PC-9 (cell line): ENCODE measurements around the gene ME1. TPM values are rescaled to one million over a fixed set of nuclear protein-coding genes. Genes with fewer than 3 reads are reported as not detected.

Source experiments
- BruUV-seq: library from RNA; stranded (reverse); fragments of 400-500 nt; replicated peaks from 2 replicates; lab custom pipeline; 2021; lab: Mats Ljungman, UMichigan
- CTCF ChIA-PET: fragments of 300-600 bp; sonication (Branson Sonifier 250); formaldehyde crosslinking; loops from one replicate; lab custom pipeline; 2022; ENCODE audit warnings: antibody characterized with exemption; lab: Charles Lee
- POLR2A ChIA-PET: fragments of 300-600 bp; sonication (Branson Sonifier 250); formaldehyde crosslinking; loops from one replicate; lab custom pipeline; 2022; ENCODE audit warnings: antibody characterized with exemption; ENCODE audit not compliant: unreplicated experiment; lab: Charles Lee
- DNase-seq, 2 experiments: peaks; one replicate each; pipeline versions ENCODE4 v3.0.0 to v3.0.0-alpha.2; 2015 to 2022; ENCODE audit warnings: mixed read lengths in 1 of 2
- H2AFZ ChIP-seq: fragments of 200-600 bp; sonication (generic); 2 replicates; pipeline ENCODE4 v1.8.1; 2017; ENCODE audit warnings: antibody characterized with exemption
- H3F3A ChIP-seq: fragments of 200-600 bp; sonication (generic); 2 replicates; pipeline ENCODE4 v1.8.1; 2017; ENCODE audit warnings: antibody characterized with exemption, mild to moderate bottlenecking, low read depth; ENCODE audit not compliant: insufficient read depth
- H3K27ac ChIP-seq: fragments of 200-600 bp; sonication (generic); 2 replicates; pipeline ENCODE4 v1.6.1; 2016; ENCODE audit warnings: mixed run types
- H3K27me3 ChIP-seq: fragments of 200-600 bp; sonication (generic); 2 replicates; pipeline ENCODE4 v1.6.1; 2016; ENCODE audit warnings: low read depth, mixed run types; ENCODE audit not compliant: insufficient read depth
- H3K36me3 ChIP-seq: fragments of 200-600 bp; sonication (generic); 2 replicates; pipeline ENCODE4 v1.6.1; 2016; ENCODE audit warnings: low read depth, mixed run types
- H3K4me1 ChIP-seq: fragments of 200-600 bp; sonication (generic); replicated peaks from 2 replicates; pipeline ENCODE4 v1.6.1; 2016; ENCODE audit warnings: mixed run types; ENCODE audit not compliant: insufficient read depth
- H3K4me2 ChIP-seq: fragments of 200-600 bp; sonication (generic); 2 replicates; pipeline ENCODE4 v1.6.1; 2017; ENCODE audit warnings: mixed run types
- H3K4me3 ChIP-seq: fragments of 200-600 bp; sonication (generic); 2 replicates; pipeline ENCODE4 v1.6.1; 2016; ENCODE audit warnings: mixed run types
- H3K79me2 ChIP-seq: fragments of 200-600 bp; sonication (generic); 2 replicates; pipeline ENCODE4 v1.6.1; 2017; ENCODE audit warnings: low read depth, mixed run types
- H3K9me2 ChIP-seq: fragments of 200-600 bp; sonication (generic); 2 replicates; pipeline ENCODE4 v1.8.1; 2017; ENCODE audit warnings: mild to moderate bottlenecking; ENCODE audit not compliant: insufficient read depth
- H3K9me3 ChIP-seq: fragments of 200-600 bp; sonication (generic); 2 replicates; pipeline ENCODE4 v1.8.1; 2016; ENCODE audit warnings: low read depth; ENCODE audit not compliant: insufficient read depth
- H4K20me1 ChIP-seq: fragments of 200-600 bp; sonication (generic); 2 replicates; pipeline ENCODE4 v1.8.1; 2017; ENCODE audit not compliant: insufficient read depth
- EZH2 ChIP-seq: fragments of 200-600 bp; sonication (generic); IDR thresholded peaks from 2 replicates; pipeline ENCODE4 v1.8.0; 2017; ENCODE audit warnings: antibody characterized with exemption, low read depth
- intact Hi-C: fragments of 100-400 bp; cut with micrococcal nuclease; formaldehyde crosslinking; loops from one replicate; pipeline ENCODE4 v1.10.0; 2022; ENCODE audit not compliant: unreplicated experiment
- total RNA-seq: library from RNA; stranded (reverse); gene quantifications from 2 replicates; pipeline ENCODE4 v1.2.3, GENCODE V29; 2021
- TF ChIP-seq, protein P1 (sequence below): fragments of 200-600 bp; sonication (generic); conservative IDR thresholded peaks from 2 replicates; pipeline ENCODE4 v1.6.1; 2017; ENCODE audit warnings: mixed run types, antibody characterized with exemption, mild to moderate bottlenecking, moderate library complexity

ME1 gene
- total RNA-seq, 1 experiment from 2014 or later = 111 TPM

- no TSS peak for BruUV-seq
- no peaks in the 10 kb centered on the region for H3K4me1 ChIP-seq
- TF ChIP-seq EZH2 = no peak
- TF ChIP-seq, protein P1, sequence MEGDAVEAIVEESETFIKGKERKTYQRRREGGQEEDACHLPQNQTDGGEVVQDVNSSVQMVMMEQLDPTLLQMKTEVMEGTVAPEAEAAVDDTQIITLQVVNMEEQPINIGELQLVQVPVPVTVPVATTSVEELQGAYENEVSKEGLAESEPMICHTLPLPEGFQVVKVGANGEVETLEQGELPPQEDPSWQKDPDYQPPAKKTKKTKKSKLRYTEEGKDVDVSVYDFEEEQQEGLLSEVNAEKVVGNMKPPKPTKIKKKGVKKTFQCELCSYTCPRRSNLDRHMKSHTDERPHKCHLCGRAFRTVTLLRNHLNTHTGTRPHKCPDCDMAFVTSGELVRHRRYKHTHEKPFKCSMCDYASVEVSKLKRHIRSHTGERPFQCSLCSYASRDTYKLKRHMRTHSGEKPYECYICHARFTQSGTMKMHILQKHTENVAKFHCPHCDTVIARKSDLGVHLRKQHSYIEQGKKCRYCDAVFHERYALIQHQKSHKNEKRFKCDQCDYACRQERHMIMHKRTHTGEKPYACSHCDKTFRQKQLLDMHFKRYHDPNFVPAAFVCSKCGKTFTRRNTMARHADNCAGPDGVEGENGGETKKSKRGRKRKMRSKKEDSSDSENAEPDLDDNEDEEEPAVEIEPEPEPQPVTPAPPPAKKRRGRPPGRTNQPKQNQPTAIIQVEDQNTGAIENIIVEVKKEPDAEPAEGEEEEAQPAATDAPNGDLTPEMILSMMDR = no peak
- H3K79me2 ChIP-seq = no peaks in the 10 kb centered on the region
- H2AFZ ChIP-seq = no peak overlapping the region
- H3K4me2 ChIP-seq = no peak overlapping the region
- CTCF ChIA-PET = no interaction called here
- H3K9me2 ChIP-seq = no peaks in the 10 kb centered on the region
- no peaks in the 10 kb centered on the region for H3K36me3 ChIP-seq
- DNase-seq = no peak
- intact Hi-C loops = no loop called here
- no peak overlapping the region for H3K4me3 ChIP-seq
- no peaks in the 10 kb centered on the region for H3K27me3 ChIP-seq
- H3K9me3 ChIP-seq = no peaks in the 10 kb centered on the region
- POLR2A ChIA-PET = no interaction called here
- no peaks in the 10 kb centered on the region for H3F3A ChIP-seq
- no peaks in the 10 kb centered on the region for H4K20me1 ChIP-seq
- no peak overlapping the region for H3K27ac ChIP-seq
Measured at GRCh38 chr6:83370567-83370966, 60.3 kb downstream of the ME1 start.

GRCh38 chr6:83369692-83370091 lies 61.2 kb downstream of the ME1 start:
- no peak overlapping the region for H3K4me3 ChIP-seq
- TF ChIP-seq EZH2 = no peak
- TF ChIP-seq, protein P1 = no peak
- H2AFZ ChIP-seq = no peak overlapping the region
- no peaks in the 10 kb centered on the region for H3F3A ChIP-seq
- no peak overlapping the region for H3K4me2 ChIP-seq
- CTCF ChIA-PET = no interaction called here
- no peaks in the 10 kb centered on the region for H3K36me3 ChIP-seq
- no peaks in the 10 kb centered on the region for H3K79me2 ChIP-seq
- intact Hi-C loops = no loop called here
- H3K9me3 ChIP-seq = no peaks in the 10 kb centered on the region
- H4K20me1 ChIP-seq = no peaks in the 10 kb centered on the region
- DNase-seq = no peak
- no peak overlapping the region for H3K27ac ChIP-seq
- POLR2A ChIA-PET = no interaction called here
- no TSS peak for BruUV-seq
- no peaks in the 10 kb centered on the region for H3K4me1 ChIP-seq
- H3K27me3 ChIP-seq = no peaks in the 10 kb centered on the region
- H3K9me2 ChIP-seq = no peaks in the 10 kb centered on the region

DNA sequence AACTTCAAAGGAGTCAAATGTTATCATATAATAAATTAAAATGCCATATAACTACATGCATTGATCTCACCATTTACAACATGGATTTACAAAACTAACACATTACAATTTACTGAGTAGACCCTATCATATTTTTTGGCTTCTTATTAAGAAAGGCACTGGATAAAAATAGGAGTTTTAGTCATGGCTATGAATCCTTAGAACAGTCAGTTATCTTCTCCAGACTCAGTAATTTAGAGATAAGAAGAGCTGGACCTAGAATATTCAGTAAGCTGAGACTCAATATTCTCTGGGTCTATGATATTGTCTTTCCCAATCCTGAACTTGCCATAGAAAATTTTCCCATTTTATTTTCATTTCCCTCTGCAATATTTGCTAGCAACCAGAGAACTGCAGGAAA lies 62.3 kb downstream of the ME1 start:
- CTCF ChIA-PET = no interaction called here
- H3F3A ChIP-seq = no peaks in the 10 kb centered on the region
- no peaks in the 10 kb centered on the region for H3K9me3 ChIP-seq
- DNase-seq = no peak
- no peak overlapping the region for H3K4me2 ChIP-seq
- POLR2A ChIA-PET = no interaction called here
- intact Hi-C loops = no loop called here
- no peak overlapping the region for H3K27ac ChIP-seq
- H3K9me2 ChIP-seq = no peaks in the 10 kb centered on the region
- H3K4me3 ChIP-seq = no peak overlapping the region
- BruUV-seq = no TSS peak
- no peaks in the 10 kb centered on the region for H3K79me2 ChIP-seq
- no peaks in the 10 kb centered on the region for H4K20me1 ChIP-seq
- no peaks in the 10 kb centered on the region for H3K27me3 ChIP-seq
- TF ChIP-seq EZH2 = no peak
- TF ChIP-seq, protein P1 = no peak
- no peaks in the 10 kb centered on the region for H3K4me1 ChIP-seq
- H3K36me3 ChIP-seq = no peaks in the 10 kb centered on the region
- H2AFZ ChIP-seq = no peak overlapping the region
